ENCODE measurements around the gene MOB1A.

Gene MOB1A

DNA sequence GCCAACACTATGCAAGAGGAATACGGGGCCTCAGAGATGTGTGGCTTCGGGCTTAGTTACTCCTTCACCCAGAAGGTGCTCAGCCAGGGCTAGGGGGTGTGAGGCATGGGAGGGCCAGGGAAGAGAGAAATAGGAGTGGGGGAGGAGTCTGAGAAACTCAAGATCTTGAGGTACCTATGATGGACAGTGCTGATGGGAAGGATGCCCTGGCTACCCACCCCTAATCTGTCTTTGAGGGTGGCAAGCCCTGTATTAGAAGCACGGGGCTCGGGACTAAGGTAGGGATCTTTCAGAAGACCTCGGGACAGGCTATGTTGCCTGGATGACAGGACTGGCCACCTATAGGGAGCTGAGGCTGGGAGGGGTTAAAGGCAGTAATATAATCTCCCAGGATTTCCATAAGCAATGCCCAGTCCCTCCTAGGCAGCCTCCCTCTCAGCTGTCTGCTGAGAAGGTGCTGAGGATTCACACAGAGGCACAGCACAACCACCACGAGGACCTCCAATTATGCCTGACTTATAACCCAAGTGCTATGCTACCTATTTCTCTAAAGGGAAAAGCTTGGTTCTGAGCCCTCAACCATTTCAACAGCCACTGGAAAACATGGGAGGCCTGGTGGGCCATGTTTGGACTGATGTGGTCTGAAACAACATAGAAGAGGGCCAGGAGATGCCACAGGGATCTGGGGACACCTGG is 43.1 kb upstream of the MOB1A start:
- Histone ChIP-seq H3K9ac (ENCODE audit: low read length) (no peak overlapping the region), H3K9me2 (ENCODE audit: low read depth, low read length) (no peaks in the 10 kb centered on the region), H3K79me2 (ENCODE audit: insufficient read depth, low read length) (no peaks in the 10 kb centered on the region), H2AFZ (ENCODE audit: low read length) (no peak overlapping the region), H3F3A (ENCODE audit: insufficient read depth, low read length) (no peaks in the 10 kb centered on the region), H3K27ac (ENCODE audit: low read depth, low read length, poor library complexity, severe bottlenecking) (no peak overlapping the region), H3K4me1 (ENCODE audit: insufficient read depth, low read length, severe bottlenecking) (no peaks in the 10 kb centered on the region), H3K4me2 (ENCODE audit: low read length) (no peak overlapping the region), H4K20me1 (ENCODE audit: insufficient read depth, low read length) (no peaks in the 10 kb centered on the region), H3K36me3 (ENCODE audit: insufficient read depth, low read length) (peaks cover 34% of the 10 kb centered on the region), H3K4me3 (ENCODE audit: low read depth, low read length, poor library complexity, severe bottlenecking) (no peak overlapping the region), H3K27me3 (ENCODE audit: insufficient read depth, low read length) (no peaks in the 10 kb centered on the region), H3K9me3 (ENCODE audit: low read length) (no peaks in the 10 kb centered on the region)
- TF ChIP-seq, protein P1, sequence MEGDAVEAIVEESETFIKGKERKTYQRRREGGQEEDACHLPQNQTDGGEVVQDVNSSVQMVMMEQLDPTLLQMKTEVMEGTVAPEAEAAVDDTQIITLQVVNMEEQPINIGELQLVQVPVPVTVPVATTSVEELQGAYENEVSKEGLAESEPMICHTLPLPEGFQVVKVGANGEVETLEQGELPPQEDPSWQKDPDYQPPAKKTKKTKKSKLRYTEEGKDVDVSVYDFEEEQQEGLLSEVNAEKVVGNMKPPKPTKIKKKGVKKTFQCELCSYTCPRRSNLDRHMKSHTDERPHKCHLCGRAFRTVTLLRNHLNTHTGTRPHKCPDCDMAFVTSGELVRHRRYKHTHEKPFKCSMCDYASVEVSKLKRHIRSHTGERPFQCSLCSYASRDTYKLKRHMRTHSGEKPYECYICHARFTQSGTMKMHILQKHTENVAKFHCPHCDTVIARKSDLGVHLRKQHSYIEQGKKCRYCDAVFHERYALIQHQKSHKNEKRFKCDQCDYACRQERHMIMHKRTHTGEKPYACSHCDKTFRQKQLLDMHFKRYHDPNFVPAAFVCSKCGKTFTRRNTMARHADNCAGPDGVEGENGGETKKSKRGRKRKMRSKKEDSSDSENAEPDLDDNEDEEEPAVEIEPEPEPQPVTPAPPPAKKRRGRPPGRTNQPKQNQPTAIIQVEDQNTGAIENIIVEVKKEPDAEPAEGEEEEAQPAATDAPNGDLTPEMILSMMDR (IDR thresholded peaks at IDR 0.05; ENCODE audit: low read length): no peak
- TF ChIP-seq EZH2 (IDR thresholded peaks at IDR 0.05; ENCODE audit: borderline replicate concordance, low read length): no peak

DNA sequence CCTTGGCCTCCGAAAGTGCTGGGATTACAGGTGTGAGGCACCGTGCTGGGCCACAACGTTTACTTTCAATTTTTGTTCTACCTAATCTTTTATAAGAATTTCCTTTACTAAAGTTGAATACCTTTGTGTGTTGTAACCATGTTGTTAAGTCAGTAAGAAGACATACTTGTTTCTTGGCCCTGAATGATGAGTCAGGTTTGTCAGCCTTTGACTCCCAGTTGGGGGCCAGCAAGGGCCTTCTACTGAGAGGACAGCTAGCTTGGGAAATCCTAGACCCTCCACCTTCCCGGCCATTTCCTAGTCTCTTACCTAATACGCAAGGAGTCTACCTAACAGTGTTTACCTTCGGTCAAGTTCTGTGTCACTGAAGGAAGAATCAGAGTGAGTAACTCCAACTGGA is 42.4 kb upstream of the MOB1A start:
- Histone ChIP-seq H3K4me3 (ENCODE audit: low read depth, low read length, poor library complexity, severe bottlenecking) (no peak overlapping the region), H3K27me3 (ENCODE audit: insufficient read depth, low read length) (no peaks in the 10 kb centered on the region), H3K9me2 (ENCODE audit: low read depth, low read length) (no peaks in the 10 kb centered on the region), H3K27ac (ENCODE audit: low read depth, low read length, poor library complexity, severe bottlenecking) (no peak overlapping the region), H3K4me2 (ENCODE audit: low read length) (no peak overlapping the region), H3K36me3 (ENCODE audit: insufficient read depth, low read length) (peaks cover 41% of the 10 kb centered on the region), H4K20me1 (ENCODE audit: insufficient read depth, low read length) (no peaks in the 10 kb centered on the region), H2AFZ (ENCODE audit: low read length) (no peak overlapping the region), H3K9me3 (ENCODE audit: low read length) (no peaks in the 10 kb centered on the region), H3K79me2 (ENCODE audit: insufficient read depth, low read length) (no peaks in the 10 kb centered on the region), H3K9ac (ENCODE audit: low read length) (no peak overlapping the region), H3K4me1 (ENCODE audit: insufficient read depth, low read length, severe bottlenecking) (no peaks in the 10 kb centered on the region), H3F3A (ENCODE audit: insufficient read depth, low read length) (no peaks in the 10 kb centered on the region)
- no peak for TF ChIP-seq EZH2 (IDR thresholded peaks at IDR 0.05; ENCODE audit: borderline replicate concordance, low read length)
- TF ChIP-seq, protein P1 (IDR thresholded peaks at IDR 0.05; ENCODE audit: low read length): no peak

DNA sequence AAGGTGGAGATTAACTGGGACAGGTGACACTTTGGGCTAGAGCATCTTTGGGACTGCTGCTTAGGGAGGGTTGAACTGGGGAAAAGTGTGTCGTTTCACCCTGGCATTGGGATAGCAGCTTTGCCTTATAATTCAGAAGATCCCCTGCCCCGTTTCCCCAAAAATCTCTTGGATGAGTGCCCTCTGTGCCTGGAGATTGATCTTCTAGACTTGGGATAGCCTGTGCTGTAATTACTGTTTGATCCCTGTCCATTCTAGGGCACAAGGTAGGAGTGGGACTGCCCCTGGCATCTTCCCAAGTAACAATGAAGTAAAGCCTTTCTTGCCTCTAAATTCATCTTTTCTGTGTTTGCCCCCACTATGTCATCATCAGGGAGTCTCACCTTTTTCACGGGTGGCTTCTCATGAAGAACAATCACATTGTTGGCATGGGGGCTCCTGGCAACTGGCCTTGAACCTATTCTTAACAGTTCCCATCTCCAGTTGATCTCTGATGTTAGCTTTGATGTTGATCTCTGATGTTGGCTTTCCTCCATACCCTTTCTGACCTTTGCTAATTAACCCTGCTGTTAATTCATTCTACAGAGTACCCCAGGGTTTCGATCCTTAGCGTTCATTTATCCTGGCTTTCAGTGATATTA is 41.3 kb upstream of the MOB1A start:
- H3K4me2 ChIP-seq (ENCODE audit: low read length): no peak overlapping the region
- peaks cover 52% of the 10 kb centered on the region for H3K36me3 ChIP-seq (ENCODE audit: insufficient read depth, low read length)
- no peaks in the 10 kb centered on the region for H3K9me3 ChIP-seq (ENCODE audit: low read length)
- H3K27me3 ChIP-seq (ENCODE audit: insufficient read depth, low read length): no peaks in the 10 kb centered on the region
- no peaks in the 10 kb centered on the region for H3F3A ChIP-seq (ENCODE audit: insufficient read depth, low read length)
- TF ChIP-seq, protein P1 (IDR thresholded peaks at IDR 0.05; ENCODE audit: low read length): no peak
- no peak for TF ChIP-seq EZH2 (IDR thresholded peaks at IDR 0.05; ENCODE audit: borderline replicate concordance, low read length)
- no peak overlapping the region for H3K4me3 ChIP-seq (ENCODE audit: low read depth, low read length, poor library complexity, severe bottlenecking)
- no peaks in the 10 kb centered on the region for H4K20me1 ChIP-seq (ENCODE audit: insufficient read depth, low read length)
- no peak overlapping the region for H3K27ac ChIP-seq (ENCODE audit: low read depth, low read length, poor library complexity, severe bottlenecking)
- H3K79me2 ChIP-seq (ENCODE audit: insufficient read depth, low read length): no peaks in the 10 kb centered on the region
- H2AFZ ChIP-seq (ENCODE audit: low read length): no peak overlapping the region
- no peaks in the 10 kb centered on the region for H3K4me1 ChIP-seq (ENCODE audit: insufficient read depth, low read length, severe bottlenecking)
- H3K9ac ChIP-seq (ENCODE audit: low read length): no peak overlapping the region
- no peaks in the 10 kb centered on the region for H3K9me2 ChIP-seq (ENCODE audit: low read depth, low read length)

All from OCI-LY1 (cell line).